HFF-Myc (cell line): Measurements from ENCODE around the gene C6orf89.
"Not testable (repeated sequence)": the region's sequence is repeated elsewhere in the genome, so short reads cannot be mapped to it uniquely, and the experiment has no call there.

ENCODE experiments used
- DNase-seq: peaks from one replicate; pipeline ENCODE4 v3.0.0-alpha.2; 2011; ENCODE audit warnings: low read depth; ENCODE audit errors: extremely low read depth
- H3K4me3 ChIP-seq: replicated peaks from 2 replicates; pipeline ENCODE4 v1.5.1; 2011; ENCODE audit warnings: low read depth, mild to moderate bottlenecking, control low read depth, low read length
- CTCF ChIP-seq: IDR thresholded peaks from 2 replicates; pipeline ENCODE4 v1.5.1; 2012; ENCODE audit warnings: mild to moderate bottlenecking, low read depth, low read length, control low read depth; ENCODE audit errors: missing control alignments

The C6orf89 gene

GRCh38 chr6:36888115-36888643 is 2.4 kb downstream of the C6orf89 start:
- no peak for DNase-seq
- H3K4me3 ChIP-seq: no peak overlapping the region
- no peak for TF ChIP-seq CTCF

- H3K4me3 ChIP-seq: no peak overlapping the region
- DNase-seq: no peak
- no peak for TF ChIP-seq CTCF
Observed at GRCh38 chr6:36888654-36889481, 3.1 kb downstream of the C6orf89 start.

GRCh38 chr6:36890112-36890663 is 4.4 kb downstream of the C6orf89 start:
- no peak for TF ChIP-seq CTCF
- DNase-seq: no peak
- no peak overlapping the region for H3K4me3 ChIP-seq

GRCh38 chr6:36891153-36891552 is 5.4 kb downstream of the C6orf89 start:
- DNase-seq: not testable (repeated sequence)

GRCh38 chr6:36893976-36894932 is 8.5 kb downstream of the C6orf89 start:
- no peak for TF ChIP-seq CTCF
- H3K4me3 ChIP-seq: no peak overlapping the region
- DNase-seq: no peak

More at GRCh38 chr6:36891153-36891552, 5.4 kb downstream of the C6orf89 start:
- not testable (repeated sequence) for H3K4me3 ChIP-seq

- no peak overlapping the region for H3K4me3 ChIP-seq
- peak; percentile 11 for TF ChIP-seq CTCF
- no peak for DNase-seq
Observed at GRCh38 chr6:36897609-36898008, 11.9 kb downstream of the C6orf89 start.
